ENCODE data around the gene IL32.
A peak's percentile ranks its signal among the peaks of the same experiment; 100 is the strongest.

IL32 gene

DNA sequence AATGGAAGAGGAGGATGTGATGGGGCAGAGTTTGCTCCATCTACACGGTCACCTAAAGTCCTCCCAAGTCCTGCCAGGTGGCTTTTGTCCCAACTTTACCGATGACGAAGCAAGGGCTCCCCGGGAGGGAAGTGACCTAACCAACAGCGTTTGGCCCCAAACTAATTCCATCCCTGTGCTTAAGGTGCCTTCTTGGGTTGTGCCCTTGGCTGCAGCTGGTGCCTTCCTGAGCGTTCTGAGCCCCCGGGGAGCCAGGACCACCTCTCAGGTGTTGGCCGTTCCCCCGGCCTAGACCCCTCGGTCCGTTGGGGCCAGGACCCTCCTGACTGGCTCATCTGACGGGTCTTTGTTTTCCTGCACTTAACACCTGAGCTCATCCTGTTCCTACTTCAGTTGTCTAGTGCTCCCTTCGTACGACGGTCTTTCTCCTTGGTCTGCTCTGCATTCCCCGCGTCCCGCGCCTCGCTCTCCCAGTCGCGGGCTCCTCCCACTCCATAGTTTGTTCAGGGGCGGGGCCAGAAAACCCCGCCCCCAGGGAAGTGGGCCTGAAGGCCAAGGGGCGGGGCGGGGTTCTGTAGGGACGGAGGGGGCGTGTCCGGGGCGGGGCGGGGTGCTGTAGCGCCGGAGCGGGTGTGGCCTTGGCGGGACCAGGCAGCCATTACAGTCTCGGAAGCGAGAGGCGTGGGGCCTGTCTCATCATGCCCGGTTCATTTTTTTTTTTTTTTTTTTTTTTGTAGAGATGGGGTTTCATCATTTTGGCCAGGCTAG, 34.5 kb downstream of the IL32 start:
- no peak for TF ChIP-seq CTCF (conservative IDR thresholded peaks at IDR 0.05; ENCODE audit: low read depth, low read length)
- peak; percentile 38 for DNase-seq (ENCODE audit: low read depth)
- peak overlapping the region; percentile 24 for H3K4me3 ChIP-seq (ENCODE audit: low read length)

DNA sequence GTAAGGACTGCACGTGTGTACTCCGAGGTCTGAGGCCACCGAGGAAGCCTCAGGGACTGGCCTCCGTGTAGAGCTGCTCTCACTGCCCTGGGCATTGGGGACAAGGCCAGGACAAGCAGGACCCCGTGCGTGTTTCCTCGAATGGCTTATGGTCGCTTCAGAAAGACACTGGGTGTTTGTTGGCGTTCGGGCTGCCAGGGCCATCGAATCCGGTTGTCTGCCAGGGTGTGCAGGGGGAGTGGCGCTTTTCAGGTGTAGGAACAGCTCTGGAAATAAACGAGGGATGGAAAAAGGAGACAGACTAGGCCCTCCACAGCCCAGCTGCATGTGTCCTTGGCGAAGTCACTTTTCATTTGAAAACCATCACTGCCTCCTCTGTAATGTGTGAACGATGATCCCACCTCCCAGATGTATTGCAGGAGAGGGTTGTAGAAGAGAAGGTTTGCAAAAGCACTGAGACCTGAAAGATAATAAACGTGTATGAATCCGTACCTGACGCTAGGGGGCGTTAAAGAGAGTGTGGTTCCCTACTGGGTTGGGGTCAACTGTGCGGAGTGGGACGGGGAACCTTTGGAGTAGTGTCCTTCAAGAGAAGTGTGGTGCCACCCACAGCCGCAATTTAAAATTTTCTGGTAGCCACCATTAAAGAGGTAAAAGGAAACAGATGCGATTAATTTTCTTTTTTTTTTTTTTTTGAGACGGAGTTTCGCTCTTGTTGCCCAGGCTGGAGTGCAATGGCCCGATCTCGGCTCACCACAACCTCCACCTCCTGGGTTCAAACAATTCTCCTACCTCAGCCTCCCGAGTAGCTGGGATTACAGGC, 35.8 kb downstream of the IL32 start:
- no peak overlapping the region for H3K4me3 ChIP-seq (ENCODE audit: low read length)
- TF ChIP-seq CTCF (conservative IDR thresholded peaks at IDR 0.05; ENCODE audit: low read depth, low read length): peak; percentile 69
- no peak for DNase-seq (ENCODE audit: low read depth)

DNA sequence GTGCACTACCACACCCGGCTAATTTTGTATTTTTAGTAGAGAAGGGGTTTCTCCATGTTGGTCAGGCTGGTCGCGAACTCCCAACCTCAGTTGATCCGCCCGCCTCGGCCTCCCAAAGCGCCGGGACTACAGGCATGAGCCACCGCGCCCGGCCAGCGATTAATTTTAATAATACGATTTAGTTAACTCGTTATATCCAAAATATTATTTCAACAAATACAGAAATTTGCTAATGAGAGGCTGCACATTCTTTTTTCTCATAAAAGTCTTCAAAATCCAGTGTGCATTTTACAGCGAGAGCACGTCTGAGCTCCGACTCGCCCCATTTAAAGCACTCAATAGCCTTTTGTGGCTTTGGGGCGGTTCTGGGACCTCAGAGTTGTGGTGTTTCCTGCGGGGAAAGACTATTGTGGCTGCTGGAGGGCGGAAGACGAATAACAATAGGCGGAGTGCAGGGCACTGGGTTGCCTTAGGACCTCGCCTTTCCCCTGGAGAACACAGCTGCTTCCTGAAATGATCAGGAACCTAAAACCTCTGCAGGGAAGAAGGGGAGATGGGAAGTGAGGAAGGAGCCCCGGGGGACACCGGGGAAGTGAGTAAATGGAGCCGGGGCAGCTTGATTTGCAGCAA, 36.5 kb downstream of the IL32 start:
- H3K4me3 ChIP-seq (ENCODE audit: low read length): no peak overlapping the region
- no peak for DNase-seq (ENCODE audit: low read depth)
- no peak for TF ChIP-seq CTCF (conservative IDR thresholded peaks at IDR 0.05; ENCODE audit: low read depth, low read length)

GRCh38 chr16:3106205-3106928, 40.9 kb downstream of the IL32 start:
- DNase-seq (ENCODE audit: low read depth): no peak
- TF ChIP-seq CTCF (conservative IDR thresholded peaks at IDR 0.05; ENCODE audit: low read depth, low read length): no peak
- peak overlapping the region; percentile 75 for H3K4me3 ChIP-seq (ENCODE audit: low read length)

GRCh38 chr16:3112058-3112880, 46.8 kb downstream of the IL32 start, which contains the start of gene ZNF205:
ZNF205 (plus strand) TSS chr16:3112586; CDS start chr16:3113431, 845 bp downstream.
- no peak for TF ChIP-seq CTCF (conservative IDR thresholded peaks at IDR 0.05; ENCODE audit: low read depth, low read length)
- peak within 1 kb of the TSS; percentile 71 for H3K4me3 ChIP-seq (ENCODE audit: low read length)
- DNase-seq (ENCODE audit: low read depth): no peak
